ENCODE data around the gene BSCL2. TPM values are rescaled to one million over a fixed set of nuclear protein-coding genes. Genes with fewer than 3 reads are reported as not detected.

Gene BSCL2
- total RNA-seq, 1 donor from 2014 or later, result 96.6 TPM

- no peak for DNase-seq (ENCODE audit: low read depth)
- TF ChIP-seq, protein P1, sequence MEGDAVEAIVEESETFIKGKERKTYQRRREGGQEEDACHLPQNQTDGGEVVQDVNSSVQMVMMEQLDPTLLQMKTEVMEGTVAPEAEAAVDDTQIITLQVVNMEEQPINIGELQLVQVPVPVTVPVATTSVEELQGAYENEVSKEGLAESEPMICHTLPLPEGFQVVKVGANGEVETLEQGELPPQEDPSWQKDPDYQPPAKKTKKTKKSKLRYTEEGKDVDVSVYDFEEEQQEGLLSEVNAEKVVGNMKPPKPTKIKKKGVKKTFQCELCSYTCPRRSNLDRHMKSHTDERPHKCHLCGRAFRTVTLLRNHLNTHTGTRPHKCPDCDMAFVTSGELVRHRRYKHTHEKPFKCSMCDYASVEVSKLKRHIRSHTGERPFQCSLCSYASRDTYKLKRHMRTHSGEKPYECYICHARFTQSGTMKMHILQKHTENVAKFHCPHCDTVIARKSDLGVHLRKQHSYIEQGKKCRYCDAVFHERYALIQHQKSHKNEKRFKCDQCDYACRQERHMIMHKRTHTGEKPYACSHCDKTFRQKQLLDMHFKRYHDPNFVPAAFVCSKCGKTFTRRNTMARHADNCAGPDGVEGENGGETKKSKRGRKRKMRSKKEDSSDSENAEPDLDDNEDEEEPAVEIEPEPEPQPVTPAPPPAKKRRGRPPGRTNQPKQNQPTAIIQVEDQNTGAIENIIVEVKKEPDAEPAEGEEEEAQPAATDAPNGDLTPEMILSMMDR (conservative IDR thresholded peaks at IDR 0.05; ENCODE audit: low read depth, low read length), result no peak
- no peak overlapping the region for H3K4me3 ChIP-seq (ENCODE audit: low read depth, low read length)
Observed at GRCh38 chr11:62649486-62649885, 57.7 kb downstream of the BSCL2 start.

GRCh38 chr11:62648967-62649364, 58.3 kb downstream of the BSCL2 start:
- TF ChIP-seq, protein P1 (conservative IDR thresholded peaks at IDR 0.05; ENCODE audit: low read depth, low read length), result no peak
- DNase-seq (ENCODE audit: low read depth), result no peak
- H3K4me3 ChIP-seq (ENCODE audit: low read depth, low read length), result no peak overlapping the region

DNA sequence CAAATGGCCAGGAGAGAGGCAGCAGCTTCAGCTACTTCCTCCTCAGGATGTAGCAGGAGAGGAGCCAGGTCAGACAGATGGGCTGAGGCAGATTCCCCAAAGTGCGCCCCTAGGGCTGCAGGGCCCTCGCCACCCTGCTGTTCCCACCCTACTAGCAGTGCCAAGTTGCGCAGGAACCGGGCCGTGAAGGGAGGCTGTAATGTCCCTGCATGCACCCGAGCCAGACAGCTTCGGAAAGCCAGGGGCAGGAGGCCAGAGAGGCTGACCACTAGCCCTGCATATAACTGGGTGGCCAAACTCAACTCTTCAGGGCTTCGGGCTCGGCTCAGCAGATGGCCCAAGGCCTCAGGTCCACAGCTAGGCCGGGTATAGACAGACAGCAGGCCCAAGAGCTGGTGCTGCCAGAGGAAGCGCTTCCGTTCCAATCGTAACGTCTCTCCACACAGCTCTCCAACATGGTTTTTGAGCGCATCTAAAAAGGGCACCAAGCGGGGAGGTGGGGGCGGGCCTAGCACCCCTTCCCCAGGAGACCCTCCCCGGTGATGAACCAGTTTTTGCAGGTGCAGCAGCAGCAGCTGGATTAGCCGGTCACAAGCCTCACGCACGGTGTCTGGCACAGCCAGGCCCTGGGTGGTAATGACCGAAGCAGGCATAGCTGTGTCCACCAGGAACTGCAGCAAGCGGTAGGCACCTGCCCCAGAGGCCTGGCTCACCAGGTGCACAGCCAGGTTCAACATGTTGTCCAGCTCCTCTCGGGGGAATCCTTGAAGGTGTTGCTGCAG, 58.8 kb downstream of the BSCL2 start:
- no peak overlapping the region for H3K4me3 ChIP-seq (ENCODE audit: low read depth, low read length)
- no peak for DNase-seq (ENCODE audit: low read depth)
- TF ChIP-seq, protein P1 (conservative IDR thresholded peaks at IDR 0.05; ENCODE audit: low read depth, low read length), result no peak

GRCh38 chr11:62647609-62648005, 59.6 kb downstream of the BSCL2 start:
- no peak for DNase-seq (ENCODE audit: low read depth)
- no peak overlapping the region for H3K4me3 ChIP-seq (ENCODE audit: low read depth, low read length)
- TF ChIP-seq, protein P1 (conservative IDR thresholded peaks at IDR 0.05; ENCODE audit: low read depth, low read length), result no peak

- H3K4me3 ChIP-seq (ENCODE audit: low read depth, low read length), result peak overlapping the region; percentile 99
- no peak for DNase-seq (ENCODE audit: low read depth)
- TF ChIP-seq, protein P1 (conservative IDR thresholded peaks at IDR 0.05; ENCODE audit: low read depth, low read length), result no peak
Observed at GRCh38 chr11:62646825-62647608, 60.2 kb downstream of the BSCL2 start.

- TF ChIP-seq, protein P1 (conservative IDR thresholded peaks at IDR 0.05; ENCODE audit: low read depth, low read length), result no peak
- DNase-seq (ENCODE audit: low read depth), result peak; percentile 64
- H3K4me3 ChIP-seq (ENCODE audit: low read depth, low read length), result peak within 1 kb of the TSS; percentile 99
Observed at GRCh38 chr11:62645946-62646824, 61.0 kb downstream of the BSCL2 start, which contains the start of gene GANAB. Gene GANAB, minus strand, starts transcription at chr11:62646613. Its CDS starts 14 bp downstream, at chr11:62646599.
